OCI-LY7 (cell line): ENCODE results near the gene ARHGAP4. TPM values are rescaled to one million over a fixed set of nuclear protein-coding genes. Genes with fewer than 3 reads are reported as not detected.

Source experiments
- BruUV-seq: library from RNA; stranded (reverse); fragments of 400-500 nt; replicated peaks from 2 replicates; lab custom pipeline; 2021; lab: Mats Ljungman, UMichigan
- CTCF ChIA-PET: fragments of 300-600 bp; sonication (Branson Sonifier 250); formaldehyde crosslinking; loops from one replicate; lab custom pipeline; 2022; ENCODE audit warnings: antibody characterized with exemption; ENCODE audit not compliant: unreplicated experiment; lab: Charles Lee
- POLR2A ChIA-PET: fragments of 300-600 bp; sonication (Branson Sonifier 250); formaldehyde crosslinking; loops from one replicate; lab custom pipeline; 2022; ENCODE audit warnings: antibody characterized with exemption; lab: Charles Lee
- DNase-seq: peaks from one replicate; pipeline ENCODE4 v3.0.0-alpha.2; 2015; ENCODE audit warnings: low spot score
- H2AFZ ChIP-seq: fragments of 200-600 bp; sonication (generic), shearing (Covaris generic); 2 replicates; pipeline ENCODE4 v1.6.1; 2014; ENCODE audit warnings: mild to moderate bottlenecking, antibody characterized with exemption, low read length, moderate library complexity
- H3K27ac ChIP-seq: fragments of 200-600 bp; sonication (generic); 2 replicates; pipeline ENCODE4 v1.5.1; 2014; ENCODE audit warnings: mixed run types, low read depth, mild to moderate bottlenecking, moderate library complexity, low read length, inconsistent platforms; ENCODE audit not compliant: poor library complexity, severe bottlenecking
- H3K36me3 ChIP-seq: fragments of 200-600 bp; sonication (generic); 2 replicates; pipeline ENCODE4 v1.6.1; 2014; ENCODE audit warnings: mild to moderate bottlenecking, antibody characterized with exemption, low read length, moderate library complexity, mixed read lengths; ENCODE audit not compliant: insufficient read depth
- H3K4me1 ChIP-seq: fragments of 200-600 bp; sonication (generic); 2 replicates; pipeline ENCODE4 v1.5.1; 2014; ENCODE audit warnings: mild to moderate bottlenecking, low read length; ENCODE audit not compliant: insufficient read depth, poor library complexity, severe bottlenecking
- H3K4me2 ChIP-seq: fragments of 200-600 bp; sonication (generic); 2 replicates; pipeline ENCODE4 v1.6.1; 2014; ENCODE audit warnings: mild to moderate bottlenecking, low read length
- H3K4me3 ChIP-seq: fragments of 200-600 bp; sonication (generic); 2 replicates; pipeline ENCODE4 v1.5.1; 2014; ENCODE audit warnings: mild to moderate bottlenecking, low read depth, low read length; ENCODE audit not compliant: poor library complexity, severe bottlenecking
- H3K79me2 ChIP-seq: fragments of 200-600 bp; sonication (generic); 2 replicates; pipeline ENCODE4 v1.6.1; 2016; ENCODE audit warnings: low read depth, mild to moderate bottlenecking, low read length, moderate library complexity, mixed read lengths; ENCODE audit not compliant: insufficient read depth
- H3K9me2 ChIP-seq: fragments of 200-600 bp; sonication (generic); 2 replicates; pipeline ENCODE4 v1.6.1; 2016; ENCODE audit warnings: mild to moderate bottlenecking, low read length, mixed read lengths; ENCODE audit not compliant: insufficient read depth
- H3K9me3 ChIP-seq: fragments of 200-600 bp; sonication (generic); 2 replicates; pipeline ENCODE4 v1.6.1; 2014; ENCODE audit warnings: mild to moderate bottlenecking, mixed run types, low read length, mixed read lengths
- H4K20me1 ChIP-seq: fragments of 200-600 bp; sonication (generic); 2 replicates; pipeline ENCODE4 v1.6.1; 2014; ENCODE audit warnings: mild to moderate bottlenecking, antibody characterized with exemption, low read length, moderate library complexity, mixed read lengths; ENCODE audit not compliant: insufficient read depth
- EZH2phosphoT487 ChIP-seq: fragments of 200-600 bp; sonication (generic); IDR thresholded peaks from 2 replicates; pipeline ENCODE4 v1.6.1; 2018; ENCODE audit warnings: low read depth, borderline replicate concordance, mild to moderate bottlenecking, mixed run types, antibody characterized with exemption, low read length, moderate library complexity, mixed read lengths
- intact Hi-C: fragments of 100-400 bp; cut with micrococcal nuclease; formaldehyde crosslinking; loops from one replicate; pipeline ENCODE4 v1.10.0; 2022; ENCODE audit not compliant: unreplicated experiment
- total RNA-seq, 2 experiments: library from RNA; depleted of rRNA in 1 of 2; stranded (reverse); fragments of >200 nt in 1 of 2; shearing (Covaris generic) in 1 of 2; gene quantifications; 2 replicates each; pipeline ENCODE4 v1.2.3, GENCODE V29; 2014 to 2022
- TF ChIP-seq, protein P1 (sequence below): fragments of 200-600 bp; sonication (generic); conservative IDR thresholded peaks from 2 replicates; pipeline ENCODE4 v1.5.1; 2014; ENCODE audit warnings: mild to moderate bottlenecking, antibody characterized with exemption, low read length, moderate library complexity, mixed read lengths

The ARHGAP4 gene
- total RNA-seq, 2 experiments from 2014 or later = 126 to 128 TPM

DNA sequence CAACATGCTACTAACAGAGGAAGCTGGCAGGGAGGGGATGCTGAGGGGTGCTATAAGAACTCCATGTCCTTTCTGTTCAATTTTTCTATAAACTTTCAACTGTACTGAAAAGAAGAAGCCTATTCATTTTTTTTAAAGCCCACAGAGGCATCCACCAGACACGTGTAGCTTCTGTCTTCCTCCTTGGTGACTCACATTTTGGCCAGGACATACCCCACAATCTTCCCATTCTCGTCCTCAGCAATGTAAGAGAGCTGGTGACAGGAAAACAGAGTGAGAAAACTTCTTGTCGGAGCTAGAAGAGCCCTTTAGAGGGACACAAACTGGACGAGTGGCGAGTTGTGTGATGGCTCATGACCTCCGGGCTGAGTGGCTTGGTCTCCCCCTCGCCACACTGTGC, 7.7 kb upstream of the ARHGAP4 start:
- H3K9me2 ChIP-seq = no peaks in the 10 kb centered on the region
- H3K9me3 ChIP-seq = no peaks in the 10 kb centered on the region
- no peaks in the 10 kb centered on the region for H4K20me1 ChIP-seq
- peaks cover 32% of the 10 kb centered on the region for H3K36me3 ChIP-seq
- H3K79me2 ChIP-seq = peaks cover 10% of the 10 kb centered on the region; the same call in 1 of the 2 replicates
- ChIA-PET CTCF (interaction anchor here (0.6 kb wide), 1 partner anchor 9 kb away, joined by 3 read pairs; no protein-coding TSS in a partner anchor), POLR2A (interaction anchor here (1.4 to 2.6 kb wide), 2 partner anchors 9 to 38 kb away, joined by 3 to 13 read pairs; partner anchors contain the start of gene HCFC1)
- H3K27ac ChIP-seq = peak overlapping the region; percentile 62
- intact Hi-C loops = no loop called here
- H2AFZ ChIP-seq = no peak overlapping the region
- TSS peak; percentile 48 for BruUV-seq
- H3K4me3 ChIP-seq = peak overlapping the region; percentile 87
- H3K4me1 ChIP-seq = peaks cover 22% of the 10 kb centered on the region
- DNase-seq = no peak
- TF ChIP-seq, protein P1, sequence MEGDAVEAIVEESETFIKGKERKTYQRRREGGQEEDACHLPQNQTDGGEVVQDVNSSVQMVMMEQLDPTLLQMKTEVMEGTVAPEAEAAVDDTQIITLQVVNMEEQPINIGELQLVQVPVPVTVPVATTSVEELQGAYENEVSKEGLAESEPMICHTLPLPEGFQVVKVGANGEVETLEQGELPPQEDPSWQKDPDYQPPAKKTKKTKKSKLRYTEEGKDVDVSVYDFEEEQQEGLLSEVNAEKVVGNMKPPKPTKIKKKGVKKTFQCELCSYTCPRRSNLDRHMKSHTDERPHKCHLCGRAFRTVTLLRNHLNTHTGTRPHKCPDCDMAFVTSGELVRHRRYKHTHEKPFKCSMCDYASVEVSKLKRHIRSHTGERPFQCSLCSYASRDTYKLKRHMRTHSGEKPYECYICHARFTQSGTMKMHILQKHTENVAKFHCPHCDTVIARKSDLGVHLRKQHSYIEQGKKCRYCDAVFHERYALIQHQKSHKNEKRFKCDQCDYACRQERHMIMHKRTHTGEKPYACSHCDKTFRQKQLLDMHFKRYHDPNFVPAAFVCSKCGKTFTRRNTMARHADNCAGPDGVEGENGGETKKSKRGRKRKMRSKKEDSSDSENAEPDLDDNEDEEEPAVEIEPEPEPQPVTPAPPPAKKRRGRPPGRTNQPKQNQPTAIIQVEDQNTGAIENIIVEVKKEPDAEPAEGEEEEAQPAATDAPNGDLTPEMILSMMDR = no peak
- TF ChIP-seq EZH2phosphoT487 = no peak
- H3K4me2 ChIP-seq = peak overlapping the region; percentile 83

DNA sequence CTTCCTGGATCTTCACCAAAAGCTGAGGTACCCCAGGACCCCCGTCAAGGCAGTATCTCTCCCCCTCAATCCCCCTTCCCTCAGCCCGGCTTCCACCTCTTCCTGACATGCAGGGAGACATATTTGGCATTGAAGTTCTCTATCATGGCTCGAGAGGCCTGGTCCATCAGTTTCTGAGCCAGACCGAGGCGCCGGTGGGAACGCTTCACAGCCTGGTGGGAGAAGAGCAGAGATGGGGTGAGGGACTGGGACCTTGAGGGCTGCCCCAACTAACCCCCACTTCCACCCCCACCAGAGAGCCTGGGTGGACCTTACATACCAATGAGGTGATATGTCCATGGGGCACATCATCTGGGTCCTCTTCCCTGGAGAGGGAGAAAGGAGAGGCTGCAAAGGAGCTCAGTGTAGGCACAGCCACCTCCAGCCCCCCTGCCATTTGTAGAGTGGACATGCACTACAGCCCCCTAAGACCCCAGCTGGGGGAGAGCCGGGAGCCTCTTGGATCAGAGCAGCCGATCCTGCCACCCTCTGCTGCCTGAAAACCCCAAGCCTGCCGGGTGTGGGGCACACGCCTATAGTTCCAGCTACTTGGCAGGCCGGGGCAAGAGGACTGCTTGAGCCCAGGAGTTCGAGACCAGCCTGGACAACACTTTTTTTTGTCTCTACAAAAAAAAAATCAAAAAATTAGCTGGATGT, 6.3 kb upstream of the ARHGAP4 start:
- POLR2A ChIA-PET = no interaction called here
- H3K4me2 ChIP-seq = no peak overlapping the region
- H3K4me3 ChIP-seq = no peak overlapping the region
- no peak for DNase-seq
- no peaks in the 10 kb centered on the region for H3K9me3 ChIP-seq
- CTCF ChIA-PET = no interaction called here
- H3K36me3 ChIP-seq = peaks cover 32% of the 10 kb centered on the region
- TF ChIP-seq, protein P1 = no peak
- TF ChIP-seq EZH2phosphoT487 = no peak
- H2AFZ ChIP-seq = no peak overlapping the region
- H3K4me1 ChIP-seq = peaks cover 22% of the 10 kb centered on the region
- H3K27ac ChIP-seq = no peak overlapping the region
- H4K20me1 ChIP-seq = no peaks in the 10 kb centered on the region
- H3K9me2 ChIP-seq = no peaks in the 10 kb centered on the region
- H3K79me2 ChIP-seq = peaks cover 10% of the 10 kb centered on the region; the same call in 1 of the 2 replicates
- no TSS peak for BruUV-seq
- intact Hi-C loops = no loop called here

DNA sequence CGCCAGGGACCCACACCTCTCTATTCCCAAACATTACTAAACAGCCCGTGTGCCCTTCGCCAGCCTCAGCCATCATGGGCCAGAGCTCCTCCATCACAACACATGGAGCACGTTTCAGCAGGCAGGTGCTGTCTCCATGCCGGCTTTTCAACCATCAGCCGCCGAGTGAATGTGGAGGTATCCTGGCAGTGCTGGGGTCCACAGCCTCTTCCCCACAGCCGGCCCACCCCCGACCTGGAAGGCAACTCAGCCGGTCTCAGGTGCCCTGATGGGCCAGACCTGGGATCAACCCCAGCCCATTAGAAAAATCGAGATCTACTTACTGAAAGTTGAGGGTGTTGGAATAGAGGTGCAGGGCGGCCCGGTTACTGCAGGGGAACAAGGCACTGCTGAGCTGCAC, 5.7 kb upstream of the ARHGAP4 start:
- TF ChIP-seq, protein P1 = no peak
- no peak for TF ChIP-seq EZH2phosphoT487
- CTCF ChIA-PET = no interaction called here
- POLR2A ChIA-PET = no interaction called here
- Histone ChIP-seq H3K9me2 (no peaks in the 10 kb centered on the region), H3K27ac (no peak overlapping the region), H3K79me2 (peaks cover 10% of the 10 kb centered on the region; the same call in 1 of the 2 replicates), H3K36me3 (peaks cover 32% of the 10 kb centered on the region), H3K4me2 (no peak overlapping the region), H3K4me3 (no peak overlapping the region), H3K4me1 (peaks cover 22% of the 10 kb centered on the region), H4K20me1 (no peaks in the 10 kb centered on the region), H3K9me3 (no peaks in the 10 kb centered on the region), H2AFZ (no peak overlapping the region)
- intact Hi-C loops = no loop called here
- no TSS peak for BruUV-seq
- no peak for DNase-seq
